PC-9 (cell line): ENCODE data around the gene PALM.

Experiments
- CTCF ChIP-seq: fragments of 200-600 bp; sonication (generic); conservative IDR thresholded peaks from 2 replicates; pipeline ENCODE4 v1.6.1; 2017; ENCODE audit warnings: mixed run types, antibody characterized with exemption, mild to moderate bottlenecking, moderate library complexity
- EZH2 ChIP-seq: fragments of 200-600 bp; sonication (generic); IDR thresholded peaks from 2 replicates; pipeline ENCODE4 v1.8.0; 2017; ENCODE audit warnings: antibody characterized with exemption, low read depth

- TF ChIP-seq CTCF (no peak), EZH2 (no peak)
Measured at GRCh38 chr19:791007-791566, 82.4 kb downstream of the PALM start.
